Stimulated activated CD4-positive, alpha-beta T cell treated with anti-CD3 and anti-CD28 coated beads, TNF-alpha, amount 100 ng/mL, for 4 hours (primary cell): ENCODE data around the gene GREB1L.
"Not testable (repeated sequence)": the region's sequence is repeated elsewhere in the genome, so short reads cannot be mapped to it uniquely, and the experiment has no call there.

ENCODE experiments used
- DNase-seq, 3 experiments: peaks; one replicate each; pipeline ENCODE4 v3.0.0-alpha.2; 2020; ENCODE audit warnings: low read depth in 3 of 3

The GREB1L gene

GRCh38 chr18:21364471-21364870, 122.4 kb downstream of the GREB1L start:
- no peak for DNase-seq

GRCh38 chr18:21366896-21367295, 124.9 kb downstream of the GREB1L start:
- DNase-seq: no peak

- no peak for DNase-seq
Observed at GRCh38 chr18:21369146-21369545, 127.1 kb downstream of the GREB1L start.

GRCh38 chr18:21369597-21369996, 127.6 kb downstream of the GREB1L start:
- DNase-seq: not testable (repeated sequence)

GRCh38 chr18:21383031-21383430, 141.0 kb downstream of the GREB1L start:
- DNase-seq: no peak

GRCh38 chr18:21386523-21387240, 144.7 kb downstream of the GREB1L start:
- no peak for DNase-seq

GRCh38 chr18:21387886-21388285, 145.9 kb downstream of the GREB1L start:
- no peak for DNase-seq

GRCh38 chr18:21389283-21389682, 147.3 kb downstream of the GREB1L start:
- DNase-seq: no peak

GRCh38 chr18:21389903-21390302, 147.9 kb downstream of the GREB1L start:
- no peak for DNase-seq

GRCh38 chr18:21391074-21391673, 149.1 kb downstream of the GREB1L start:
- no peak for DNase-seq

- no peak for DNase-seq
Observed at GRCh38 chr18:21393986-21394385, 152.0 kb downstream of the GREB1L start.

GRCh38 chr18:21398121-21398520, 156.1 kb downstream of the GREB1L start:
- no peak for DNase-seq

GRCh38 chr18:21402272-21402671, 160.2 kb downstream of the GREB1L start:
- DNase-seq: no peak

GRCh38 chr18:21404426-21404825, 162.4 kb downstream of the GREB1L start:
- DNase-seq: no peak

- no peak for DNase-seq
Observed at GRCh38 chr18:21406116-21406515, 164.1 kb downstream of the GREB1L start.

- DNase-seq: no peak
Observed at GRCh38 chr18:21408681-21409080, 166.6 kb downstream of the GREB1L start.

GRCh38 chr18:21433436-21433835, 191.4 kb downstream of the GREB1L start:
- no peak for DNase-seq

GRCh38 chr18:21439431-21439846, 197.4 kb downstream of the GREB1L start:
- DNase-seq: no peak

- no peak for DNase-seq
Observed at GRCh38 chr18:21441670-21442069, 199.6 kb downstream of the GREB1L start.

- DNase-seq: no peak
Observed at GRCh38 chr18:21443776-21444464, 201.9 kb downstream of the GREB1L start.

GRCh38 chr18:21444465-21445212, 202.6 kb downstream of the GREB1L start:
- no peak for DNase-seq

- no peak for DNase-seq
Observed at GRCh38 chr18:21448299-21448698, 206.3 kb downstream of the GREB1L start.
